Endothelial cell of umbilical vein (primary cell): ENCODE results near the gene CHST12. TPM values are rescaled to one million over a fixed set of nuclear protein-coding genes. Genes with fewer than 3 reads are reported as not detected.

ENCODE experiments used
- BruUV-seq: library from RNA; stranded (reverse); fragments of 400-500 nt; replicated peaks from 2 replicates; lab custom pipeline; 2021; lab: Mats Ljungman, UMichigan
- CTCF ChIA-PET: fragments of 300-600, 350-600 bp; sonication (Branson Sonifier 250); formaldehyde crosslinking; loops from one replicate; lab custom pipeline; 2021; ENCODE audit warnings: antibody characterized with exemption, inconsistent platforms; lab: Charles Lee
- POLR2A ChIA-PET: fragments of 300-600, 350-600 bp; sonication (Branson Sonifier 250); formaldehyde crosslinking; loops from one replicate; lab custom pipeline; 2021; ENCODE audit warnings: antibody characterized with exemption, inconsistent platforms; lab: Charles Lee
- DNase-seq: peaks from one replicate; pipeline ENCODE4 v3.0.0-alpha.2; 2011; ENCODE audit warnings: low read depth, low spot score
- FAIRE-seq: peaks from 2 replicates; lab custom pipeline; 2011; peaks lifted over from hg19 to GRCh38; lab: Jason Lieb, UNC
- H2AFZ ChIP-seq: 2 replicates; pipeline ENCODE4 v1.6.0; 2012; ENCODE audit warnings: low read depth, low read length, control low read depth, inconsistent platforms
- H3K27ac ChIP-seq: 2 replicates; pipeline ENCODE4 v1.5.1; 2011; ENCODE audit warnings: low read depth, mild to moderate bottlenecking, control low read depth, low read length, moderate library complexity; ENCODE audit not compliant: insufficient read depth
- H3K27me3 ChIP-seq, 2 experiments: 2 replicates each; pipeline versions ENCODE4 v1.6.0 to v1.6.1; 2011; ENCODE audit warnings: low read length in 2 of 2, mixed read lengths in 1 of 2; ENCODE audit not compliant: control insufficient read depth in 2 of 2, insufficient read depth in 2 of 2
- H3K36me3 ChIP-seq, 2 experiments: 2 replicates in 1 of 2; 3 replicates in 1 of 2; pipeline ENCODE4 v1.5.1; 2011; ENCODE audit warnings: low read length in 2 of 2, mild to moderate bottlenecking in 1 of 2, moderate library complexity in 1 of 2; ENCODE audit not compliant: control insufficient read depth in 2 of 2, insufficient read depth in 2 of 2; ENCODE audit errors: extremely low read depth in 1 of 2
- H3K4me1 ChIP-seq: 3 replicates; pipeline ENCODE4 v1.5.1; 2011; ENCODE audit warnings: mild to moderate bottlenecking, low read length; ENCODE audit not compliant: control insufficient read depth, insufficient read depth; ENCODE audit errors: extremely low read depth
- H3K4me2 ChIP-seq: 2 replicates; pipeline ENCODE4 v1.6.1; 2011; ENCODE audit warnings: low read length, control low read depth, mixed read lengths; ENCODE audit not compliant: insufficient read depth
- H3K4me3 ChIP-seq, 3 experiments: fragments of 200-600 bp in 1 of 3; sonication (generic), shearing (Covaris generic) in 1 of 3; replicated peaks in 1 of 3; 2 replicates each; pipeline ENCODE4 v1.5.1; 2011 to 2016; ENCODE audit warnings: control low read depth in 3 of 3, low read length in 3 of 3, mild to moderate bottlenecking in 2 of 3, inconsistent platforms in 1 of 3, low read depth in 1 of 3, moderate library complexity in 1 of 3; ENCODE audit not compliant: insufficient read depth in 1 of 3
- H3K79me2 ChIP-seq: 2 replicates; pipeline ENCODE4 v1.6.0; 2012; ENCODE audit warnings: low read length, inconsistent platforms; ENCODE audit not compliant: control insufficient read depth, insufficient read depth
- H3K9ac ChIP-seq: replicated peaks from 2 replicates; pipeline ENCODE3; 2011; ENCODE audit warnings: low read length, control low read depth; ENCODE audit not compliant: insufficient read depth; ENCODE audit errors: extremely low read depth
- H3K9me1 ChIP-seq: replicated peaks from 3 replicates; pipeline ENCODE4 v1.6.0; 2011; ENCODE audit warnings: mild to moderate bottlenecking, low read length; ENCODE audit not compliant: control insufficient read depth, insufficient read depth; ENCODE audit errors: extremely low read depth
- H3K9me3 ChIP-seq: replicated peaks from 2 replicates; pipeline ENCODE4 v1.5.1; 2012; ENCODE audit warnings: low read length, inconsistent platforms; ENCODE audit not compliant: control insufficient read depth, insufficient read depth
- H4K20me1 ChIP-seq: replicated peaks from 2 replicates; pipeline ENCODE3; 2011; ENCODE audit warnings: mild to moderate bottlenecking, low read length; ENCODE audit not compliant: control insufficient read depth, insufficient read depth; ENCODE audit errors: extremely low read depth
- MYC ChIP-seq: IDR thresholded peaks from one replicate; pipeline ENCODE4 v1.6.1; 2011; ENCODE audit warnings: mild to moderate bottlenecking, low read depth, low read length
- POLR2A ChIP-seq: IDR thresholded peaks from 2 replicates; pipeline ENCODE4 v1.6.1; 2012; ENCODE audit warnings: low read depth, mild to moderate bottlenecking, control low read depth, low read length
- POLR2AphosphoS5 ChIP-seq: IDR thresholded peaks from 2 replicates; pipeline ENCODE4 v1.6.1; 2012; ENCODE audit warnings: low read depth, mild to moderate bottlenecking, control low read depth, low read length, moderate library complexity; ENCODE audit not compliant: insufficient read depth
- dilution Hi-C: fragments of 300-500 bp; cut with MboI; formaldehyde crosslinking; loops from one replicate; pipeline ENCODE4 v1.15.0; 2019; ENCODE audit warnings: low sequenced_read_pairs; ENCODE audit not compliant: extremely low pct_ligation_motif_present
- intact Hi-C: fragments of 100-400 bp; cut with micrococcal nuclease; formaldehyde crosslinking; loops from one replicate; pipeline ENCODE4 v1.10.0; 2022
- polyA plus RNA-seq, 4 experiments: library from polyadenylated mRNA; depleted of rRNA in 3 of 4; stranded (reverse) in 3 of 4; unstranded in 1 of 4; fragments of >200 nt; gene quantifications; 2 replicates each; pipeline versions ENCODE4 v1.2.1 to v1.2.3, GENCODE V29; 2011 to 2012; ENCODE audit warnings: missing spikeins in 1 of 4
- total RNA-seq: library from RNA; stranded (reverse); gene quantifications from 2 replicates; pipeline ENCODE4 v1.2.3, GENCODE V29; 2021

CHST12 gene
- total and polyA plus RNA-seq, 2 donors (not counting 3 experiments of a cell fraction or from before 2014, with no cell fraction given): 30.2 to 52.6 TPM

- TF ChIP-seq POLR2AphosphoS5: no peak
- no peak for TF ChIP-seq POLR2A
- ChIA-PET CTCF (interaction anchor here (0.8 kb wide), 1 partner anchor 13 kb away, joined by 3 read pairs; no protein-coding TSS in a partner anchor), POLR2A (no interaction called here)
- H3K27ac ChIP-seq: no peak overlapping the region
- no peaks in the 10 kb centered on the region for H3K9me3 ChIP-seq
- no peak for DNase-seq
- H3K36me3 ChIP-seq: peaks cover 0 to 2% of the 10 kb centered on the region in 2 experiments
- no peak overlapping the region for H2AFZ ChIP-seq
- no peak overlapping the region for H3K9ac ChIP-seq
- no peak for FAIRE-seq
- H4K20me1 ChIP-seq: no peaks in the 10 kb centered on the region
- H3K79me2 ChIP-seq: no peaks in the 10 kb centered on the region
- no peaks in the 10 kb centered on the region for H3K4me1 ChIP-seq
- intact Hi-C loops (loop anchor here (10.0 kb wide), 1 partner anchor 864 kb away; the partner anchor contains the start of gene PSMG3), dilution Hi-C loops (no loop called here)
- H3K9me1 ChIP-seq: no peaks in the 10 kb centered on the region
- H3K27me3 ChIP-seq: no peaks in the 10 kb centered on the region
- H3K4me2 ChIP-seq: no peak overlapping the region
- no peak overlapping the region for H3K4me3 ChIP-seq
- BruUV-seq: no TSS peak
Measured at GRCh38 chr7:2438775-2439174, 35.4 kb downstream of the CHST12 start.

- DNase-seq (no peak), FAIRE-seq (no peak)
- ChIA-PET POLR2A (no interaction called here), CTCF (interaction anchor here (1.3 kb wide), 1 partner anchor 28 kb away, joined by 4 read pairs; no protein-coding TSS in a partner anchor)
- no peak overlapping the region for H3K4me3 ChIP-seq
- H3K79me2 ChIP-seq: no peaks in the 10 kb centered on the region
- no peaks in the 10 kb centered on the region for H4K20me1 ChIP-seq
- H3K9me3 ChIP-seq: no peaks in the 10 kb centered on the region
- TF ChIP-seq MYC: no peak
- no TSS peak for BruUV-seq
- dilution Hi-C loops (no loop called here), intact Hi-C loops (no loop called here)
- H3K36me3 ChIP-seq: no peaks in the 10 kb centered on the region
- no peak overlapping the region for H3K9ac ChIP-seq
- H3K27me3 ChIP-seq: no peaks in the 10 kb centered on the region
- H2AFZ ChIP-seq: no peak overlapping the region
- H3K9me1 ChIP-seq: no peaks in the 10 kb centered on the region
- H3K27ac ChIP-seq: no peak overlapping the region
- no peaks in the 10 kb centered on the region for H3K4me1 ChIP-seq
- H3K4me2 ChIP-seq: no peak overlapping the region
Measured at GRCh38 chr7:2440608-2441245, 37.3 kb downstream of the CHST12 start.
